ENCODE data around the gene NDUFS7. TPM values are rescaled to one million over a fixed set of nuclear protein-coding genes. Genes with fewer than 3 reads are reported as not detected.
"Not testable (repeated sequence)": the region's sequence is repeated elsewhere in the genome, so short reads cannot be mapped to it uniquely, and the experiment has no call there.

The NDUFS7 gene
- total RNA-seq, 1 donor from 2014 or later: 216 TPM

DNA sequence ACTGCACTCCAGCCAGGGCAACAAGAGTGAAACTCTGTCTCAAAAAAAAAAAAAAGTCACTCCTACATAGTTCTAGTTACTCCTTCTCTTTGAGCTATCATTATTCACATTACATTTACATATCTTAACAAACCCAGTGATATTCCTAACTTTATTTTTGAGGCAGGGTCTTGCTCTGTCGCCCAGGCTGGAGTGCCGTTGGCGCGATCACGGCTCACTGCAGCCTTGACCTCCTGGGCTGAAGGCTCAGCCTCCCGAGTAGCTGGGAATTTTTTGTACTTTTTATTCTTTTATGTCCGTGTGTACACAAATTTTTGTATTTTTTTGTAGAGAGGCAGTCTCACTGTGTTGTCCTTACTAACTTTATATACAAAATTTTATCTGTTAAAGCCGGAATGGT, 53.9 kb downstream of the NDUFS7 start:
- no peak for TF ChIP-seq CTCF (IDR thresholded peaks at IDR 0.05)
- H3K27ac ChIP-seq: no peak overlapping the region
- H3K4me1 ChIP-seq: peaks cover 8 to 14% of the 10 kb centered on the region in 2 donors
- H3K9me3 ChIP-seq: no peaks in the 10 kb centered on the region
- no peak for DNase-seq (ENCODE audit: low spot score in 2 of 2)
- intact Hi-C loops (cut with DNase I): loop anchor here (1.0 to 5.0 kb wide), 5 partner anchors 31 to 75 kb away; partner anchors contain the start of genes ADAMTSL5, C19orf25, DAZAP1 and NDUFS7
- H3K36me3 ChIP-seq: peaks cover 43 to 66% of the 10 kb centered on the region in 2 donors
- H3K4me3 ChIP-seq: peak overlapping the region in 1 of 2 donors; percentile 75
- no peaks in the 10 kb centered on the region for H3K27me3 ChIP-seq

GRCh38 chr19:1438035-1438932, 54.6 kb downstream of the NDUFS7 start, which contains the start of gene RPS15:
Gene RPS15 (plus strand): TSS chr19:1438396. CDS start chr19:1438426, 30 bp downstream.
- Histone ChIP-seq H3K9me3 (no peaks in the 10 kb centered on the region), H3K4me3 (peak within 1 kb of the TSS; percentile 75 to 81), H3K4me1 (peaks cover 8 to 14% of the 10 kb centered on the region in 2 donors), H3K36me3 (peaks cover 36 to 61% of the 10 kb centered on the region in 2 donors), H3K27ac (peak within 1 kb of the TSS; percentile 85), H3K27me3 (no peaks in the 10 kb centered on the region)
- peak; percentile 93 to 96 (median 94) for TF ChIP-seq CTCF (IDR thresholded peaks at IDR 0.05)
- DNase-seq (ENCODE audit: low spot score in 2 of 2): peak; percentile 63 to 95
- intact Hi-C loops (cut with DNase I): loop anchor here (1.0 to 5.0 kb wide), 5 partner anchors 31 to 74 kb away; partner anchors contain the start of genes ADAMTSL5, C19orf25, DAZAP1 and NDUFS7

- intact Hi-C loops (cut with DNase I): loop anchor here (1.0 to 5.0 kb wide), 5 partner anchors 32 to 73 kb away; partner anchors contain the start of genes ADAMTSL5, C19orf25, DAZAP1 and NDUFS7
- DNase-seq (ENCODE audit: low spot score in 2 of 2): no peak
- peak overlapping the region; percentile 85 for H3K27ac ChIP-seq
- no peak for TF ChIP-seq CTCF (IDR thresholded peaks at IDR 0.05)
- H3K9me3 ChIP-seq: no peaks in the 10 kb centered on the region
- peak overlapping the region; percentile 75 to 81 for H3K4me3 ChIP-seq
- H3K27me3 ChIP-seq: no peaks in the 10 kb centered on the region
- H3K4me1 ChIP-seq: peaks cover 8 to 14% of the 10 kb centered on the region in 2 donors
- H3K36me3 ChIP-seq: peaks cover 30 to 55% of the 10 kb centered on the region in 2 donors
Observed at GRCh38 chr19:1438933-1439354, 55.2 kb downstream of the NDUFS7 start.

DNA sequence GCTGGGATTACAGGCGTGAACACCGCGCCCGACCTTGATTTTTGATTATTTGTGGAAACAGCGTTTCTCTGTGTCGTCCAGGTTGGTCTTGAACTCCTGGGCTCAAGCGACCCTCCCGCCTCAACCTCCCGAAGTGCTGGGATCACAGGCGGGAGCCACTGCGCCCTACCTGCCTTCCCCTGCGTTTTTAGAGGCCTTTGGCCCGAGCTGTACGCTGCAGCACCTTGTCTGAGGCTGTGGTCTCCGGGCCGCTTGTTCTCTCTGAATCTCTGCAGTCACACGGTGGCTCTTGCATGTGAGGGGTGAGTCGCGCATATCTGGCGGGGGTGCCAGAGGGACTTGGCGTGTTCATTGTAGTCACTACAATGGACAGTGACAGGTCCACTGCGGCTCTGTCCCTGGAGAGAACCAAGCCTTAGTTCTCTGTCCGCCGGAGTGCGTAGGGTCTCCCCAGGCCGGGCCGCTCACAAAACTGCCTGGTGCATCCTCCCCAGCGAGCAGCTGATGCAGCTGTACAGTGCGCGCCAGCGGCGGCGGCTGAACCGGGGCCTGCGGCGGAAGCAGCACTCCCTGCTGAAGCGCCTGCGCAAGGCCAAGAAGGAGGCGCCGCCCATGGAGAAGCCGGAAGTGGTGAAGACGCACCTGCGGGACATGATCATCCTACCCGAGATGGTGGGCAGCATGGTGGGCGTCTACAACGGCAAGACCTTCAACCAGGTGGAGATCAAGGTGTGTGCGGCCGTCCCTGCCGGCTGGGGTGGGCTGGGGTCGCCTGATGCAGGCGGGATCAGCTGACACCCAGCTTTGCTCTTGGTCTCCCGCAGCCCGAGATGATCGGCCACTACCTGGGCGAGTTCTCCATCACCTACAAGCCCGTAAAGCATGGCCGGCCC, 56.1 kb downstream of the NDUFS7 start:
- Histone ChIP-seq H3K4me1 (peaks cover 8 to 16% of the 10 kb centered on the region in 2 donors), H3K4me3 (peak overlapping the region; percentile 75 to 81), H3K36me3 (peaks cover 21 to 47% of the 10 kb centered on the region in 2 donors), H3K27ac (peak overlapping the region in 1 of 2 donors; percentile 85)
- intact Hi-C loops (cut with DNase I): loop anchor here (2.0 to 5.0 kb wide), 4 partner anchors 33 to 73 kb away; partner anchors contain the start of genes ADAMTSL5, C19orf25, DAZAP1 and PCSK4
- H3K9me3 ChIP-seq; H3K27me3 ChIP-seq; DNase-seq (ENCODE audit: low spot score in 2 of 2): not testable (repeated sequence)

DNA sequence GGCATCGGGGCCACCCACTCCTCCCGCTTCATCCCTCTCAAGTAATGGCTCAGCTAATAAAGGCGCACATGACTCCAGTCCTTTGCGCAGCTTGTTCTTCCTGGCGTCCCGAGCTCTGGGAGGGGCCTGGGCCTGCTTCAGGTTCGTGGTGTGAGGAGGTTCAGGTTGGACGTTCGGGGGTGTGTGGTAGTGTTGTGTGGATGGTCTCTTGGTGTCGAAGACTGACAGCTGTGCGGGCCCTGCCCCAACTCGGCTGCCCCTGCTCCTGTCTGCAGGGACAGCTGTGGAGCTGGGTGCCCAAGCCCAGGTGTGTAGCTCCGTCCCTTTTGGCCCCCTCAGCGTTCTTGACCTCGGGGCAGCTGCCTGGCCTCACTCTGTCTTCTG, 56.7 kb downstream of the NDUFS7 start:
- no peak for TF ChIP-seq CTCF (IDR thresholded peaks at IDR 0.05)
- Histone ChIP-seq H3K27ac (no peak overlapping the region), H3K27me3 (peaks cover 1% of the 10 kb centered on the region), H3K9me3 (no peaks in the 10 kb centered on the region), H3K4me3 (no peak overlapping the region), H3K4me1 (peaks cover 11 to 21% of the 10 kb centered on the region in 2 donors), H3K36me3 (peaks cover 20 to 42% of the 10 kb centered on the region in 2 donors)
- no peak for DNase-seq (ENCODE audit: low spot score in 2 of 2)
- intact Hi-C loops (cut with DNase I): no loop called here
